OCI-LY3 (cell line): ENCODE results near the gene ATP1B1.
"Not testable (repeated sequence)": the region's sequence is repeated elsewhere in the genome, so short reads cannot be mapped to it uniquely, and the experiment has no call there.

Experiments used
- EZH2phosphoT487 ChIP-seq: fragments of 200-600 bp; shearing (Covaris generic); IDR thresholded peaks from 2 replicates; pipeline ENCODE4 v1.6.1; 2018; ENCODE audit warnings: antibody characterized with exemption, mixed run types, low read depth
- TF ChIP-seq, protein P1 (sequence below): fragments of 200-600, 300-600 bp; sonication (generic); IDR thresholded peaks from 2 replicates; pipeline ENCODE4 v1.5.1; 2014; ENCODE audit warnings: antibody characterized with exemption, low read length, low read depth

DNA sequence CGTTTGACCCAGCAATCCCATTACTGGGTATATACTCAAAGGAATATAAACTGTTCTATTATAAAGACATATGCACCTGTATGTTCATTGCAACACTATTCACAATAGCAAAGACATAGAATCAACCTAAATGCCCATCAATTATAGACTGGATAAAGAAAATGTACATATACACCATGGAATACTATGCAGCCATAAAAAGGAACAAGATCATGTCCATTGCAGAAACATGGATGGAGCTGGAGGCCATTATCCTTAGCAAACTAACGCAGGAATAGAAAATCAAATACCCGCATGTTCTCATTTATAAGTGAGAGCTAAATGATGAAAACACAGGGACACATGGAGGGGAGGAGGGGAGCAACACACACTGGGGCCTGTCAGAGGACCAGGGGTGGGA lies 72.9 kb downstream of the ATP1B1 start:
- TF ChIP-seq, protein P1, sequence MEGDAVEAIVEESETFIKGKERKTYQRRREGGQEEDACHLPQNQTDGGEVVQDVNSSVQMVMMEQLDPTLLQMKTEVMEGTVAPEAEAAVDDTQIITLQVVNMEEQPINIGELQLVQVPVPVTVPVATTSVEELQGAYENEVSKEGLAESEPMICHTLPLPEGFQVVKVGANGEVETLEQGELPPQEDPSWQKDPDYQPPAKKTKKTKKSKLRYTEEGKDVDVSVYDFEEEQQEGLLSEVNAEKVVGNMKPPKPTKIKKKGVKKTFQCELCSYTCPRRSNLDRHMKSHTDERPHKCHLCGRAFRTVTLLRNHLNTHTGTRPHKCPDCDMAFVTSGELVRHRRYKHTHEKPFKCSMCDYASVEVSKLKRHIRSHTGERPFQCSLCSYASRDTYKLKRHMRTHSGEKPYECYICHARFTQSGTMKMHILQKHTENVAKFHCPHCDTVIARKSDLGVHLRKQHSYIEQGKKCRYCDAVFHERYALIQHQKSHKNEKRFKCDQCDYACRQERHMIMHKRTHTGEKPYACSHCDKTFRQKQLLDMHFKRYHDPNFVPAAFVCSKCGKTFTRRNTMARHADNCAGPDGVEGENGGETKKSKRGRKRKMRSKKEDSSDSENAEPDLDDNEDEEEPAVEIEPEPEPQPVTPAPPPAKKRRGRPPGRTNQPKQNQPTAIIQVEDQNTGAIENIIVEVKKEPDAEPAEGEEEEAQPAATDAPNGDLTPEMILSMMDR, result not testable (repeated sequence)
- TF ChIP-seq EZH2phosphoT487, result not testable (repeated sequence)
